Endothelial cell of umbilical vein (primary cell): ENCODE data around the gene SIX5.

ENCODE experiments used
- CTCF ChIP-seq, 2 donors: IDR thresholded peaks; 1 replicate in 1 of 2; 2 replicates in 1 of 2; pipeline ENCODE4 v1.5.1; 2011; ENCODE audit warnings: low read length in 2 of 2, mild to moderate bottlenecking in 2 of 2, moderate library complexity in 2 of 2, control low read depth in 1 of 2, inconsistent platforms in 1 of 2, low read depth in 1 of 2; ENCODE audit not compliant: insufficient read depth in 1 of 2; ENCODE audit errors: extremely low read depth in 1 of 2
- EZH2 ChIP-seq: IDR thresholded peaks from 2 replicates; pipeline ENCODE4 v1.6.1; 2012; ENCODE audit warnings: borderline replicate concordance, low read depth, mild to moderate bottlenecking, moderate library complexity, low read length, inconsistent platforms; ENCODE audit not compliant: severe bottlenecking
- GATA2 ChIP-seq: IDR thresholded peaks from 2 replicates; pipeline ENCODE4 v1.7.0; 2011; ENCODE audit warnings: low read depth, mild to moderate bottlenecking, moderate library complexity, mixed read lengths, low read length; ENCODE audit not compliant: insufficient read length, insufficient read depth
- MYC ChIP-seq: IDR thresholded peaks from one replicate; pipeline ENCODE4 v1.6.1; 2011; ENCODE audit warnings: mild to moderate bottlenecking, low read depth, low read length
- POLR2A ChIP-seq: IDR thresholded peaks from 2 replicates; pipeline ENCODE4 v1.6.1; 2012; ENCODE audit warnings: low read depth, mild to moderate bottlenecking, control low read depth, low read length
- POLR2AphosphoS5 ChIP-seq: IDR thresholded peaks from 2 replicates; pipeline ENCODE4 v1.6.1; 2012; ENCODE audit warnings: low read depth, mild to moderate bottlenecking, control low read depth, low read length, moderate library complexity; ENCODE audit not compliant: insufficient read depth

- TF ChIP-seq POLR2AphosphoS5 (no peak), POLR2A (no peak), CTCF (IDR thresholded peaks at IDR 0.05; ENCODE audit: extremely low read depth in 1 of 2, insufficient read depth in 1 of 2, low read depth in 1 of 2, low read length in 2 of 2) (no peak), GATA2 (no peak), EZH2 (no peak), MYC (no peak)
Measured at GRCh38 chr19:45754323-45754722, 14.7 kb downstream of the SIX5 start.
